Measurements from ENCODE around the gene RPL10.
"Not testable (repeated sequence)": the region's sequence is repeated elsewhere in the genome, so short reads cannot be mapped to it uniquely, and the experiment has no call there.

DNA sequence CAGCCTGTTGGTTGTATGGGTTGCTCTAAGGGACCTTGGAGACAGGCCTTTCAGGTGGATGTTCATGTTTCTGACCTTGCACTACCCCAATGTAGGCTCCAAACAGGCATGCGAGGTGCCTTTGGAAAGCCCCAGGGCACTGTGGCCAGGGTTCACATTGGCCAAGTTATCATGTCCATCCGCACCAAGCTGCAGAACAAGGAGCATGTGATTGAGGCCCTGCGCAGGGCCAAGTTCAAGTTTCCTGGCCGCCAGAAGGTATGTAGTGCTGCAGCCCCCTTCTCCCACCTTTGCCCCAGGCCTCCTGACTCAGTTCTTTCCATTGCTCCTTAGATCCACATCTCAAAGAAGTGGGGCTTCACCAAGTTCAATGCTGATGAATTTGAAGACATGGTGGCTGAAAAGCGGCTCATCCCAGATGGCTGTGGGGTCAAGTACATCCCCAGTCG is 2.2 kb downstream of the RPL10 start:
- not testable (repeated sequence) for TF ChIP-seq ZFP37 (CRISPR knock-in tag; IDR thresholded peaks at IDR 0.05; ENCODE audit: borderline replicate concordance); KDM3A (CRISPR knock-in tag; IDR thresholded peaks at IDR 0.05; ENCODE audit: low read depth); MAFK (conservative IDR thresholded peaks at IDR 0.05 in 1 of 2, IDR thresholded peaks at IDR 0.05 in 1 of 2; ENCODE audit: low read length in 2 of 2); HMGXB3 (CRISPR knock-in tag; IDR thresholded peaks at IDR 0.05; ENCODE audit: borderline replicate concordance)
- TF ChIP-seq, protein P1, sequence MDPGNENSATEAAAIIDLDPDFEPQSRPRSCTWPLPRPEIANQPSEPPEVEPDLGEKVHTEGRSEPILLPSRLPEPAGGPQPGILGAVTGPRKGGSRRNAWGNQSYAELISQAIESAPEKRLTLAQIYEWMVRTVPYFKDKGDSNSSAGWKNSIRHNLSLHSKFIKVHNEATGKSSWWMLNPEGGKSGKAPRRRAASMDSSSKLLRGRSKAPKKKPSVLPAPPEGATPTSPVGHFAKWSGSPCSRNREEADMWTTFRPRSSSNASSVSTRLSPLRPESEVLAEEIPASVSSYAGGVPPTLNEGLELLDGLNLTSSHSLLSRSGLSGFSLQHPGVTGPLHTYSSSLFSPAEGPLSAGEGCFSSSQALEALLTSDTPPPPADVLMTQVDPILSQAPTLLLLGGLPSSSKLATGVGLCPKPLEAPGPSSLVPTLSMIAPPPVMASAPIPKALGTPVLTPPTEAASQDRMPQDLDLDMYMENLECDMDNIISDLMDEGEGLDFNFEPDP (CRISPR knock-in tag; conservative IDR thresholded peaks at IDR 0.05) = not testable (repeated sequence)
- TF ChIP-seq, protein P2, sequence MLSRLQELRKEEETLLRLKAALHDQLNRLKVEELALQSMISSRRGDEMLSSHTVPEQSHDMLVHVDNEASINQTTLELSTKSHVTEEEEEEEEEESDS (CRISPR knock-in tag; IDR thresholded peaks at IDR 0.05; ENCODE audit: borderline replicate concordance) = not testable (repeated sequence)

All from HepG2 (cell line).